LNCAP (cell line): ENCODE data around the gene GPR37L1.

Source experiments
- TF ChIP-seq, protein P1 (sequence below): fragments of 450-650 bp; IDR thresholded peaks from 2 replicates; pipeline ENCODE4 v1.5.1; 2017; ENCODE audit warnings: mild to moderate bottlenecking

GPR37L1 gene

DNA sequence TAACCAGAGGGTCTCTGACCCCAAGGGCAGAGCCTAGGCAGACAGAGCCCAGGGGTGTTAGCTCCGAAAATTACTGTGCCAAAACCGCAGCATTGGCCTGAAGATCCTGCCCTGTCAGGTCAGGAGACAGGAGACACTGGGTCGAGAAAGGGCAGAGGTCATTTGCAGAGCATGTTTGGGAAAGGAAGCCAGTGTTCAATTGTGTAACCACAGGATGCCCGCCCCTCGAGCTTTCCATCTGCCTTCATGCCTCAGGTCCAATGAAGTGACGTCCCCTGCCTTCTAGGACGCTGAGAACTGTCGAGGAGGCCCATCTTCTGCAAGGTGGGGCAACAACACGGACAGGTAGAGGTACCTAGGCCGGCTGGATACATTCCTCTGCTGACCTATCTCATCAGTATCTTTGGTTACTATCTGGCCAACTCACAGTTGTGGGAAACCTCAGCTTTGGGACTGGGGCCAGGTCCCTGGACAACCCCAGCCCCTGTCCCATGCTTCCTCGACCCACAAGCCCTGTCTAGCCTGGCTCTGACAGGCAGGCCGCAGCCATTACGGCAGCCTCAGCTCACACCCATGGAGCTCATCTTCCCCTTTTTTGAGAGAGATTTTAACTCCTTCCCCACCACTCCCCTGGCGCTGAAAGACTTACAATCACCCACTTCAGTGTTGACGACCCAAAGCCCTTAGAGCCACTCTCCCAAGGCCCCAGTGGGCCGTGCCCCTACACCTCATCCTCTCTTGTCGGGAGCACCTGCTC is 20.5 kb downstream of the GPR37L1 start:
- TF ChIP-seq, protein P1, sequence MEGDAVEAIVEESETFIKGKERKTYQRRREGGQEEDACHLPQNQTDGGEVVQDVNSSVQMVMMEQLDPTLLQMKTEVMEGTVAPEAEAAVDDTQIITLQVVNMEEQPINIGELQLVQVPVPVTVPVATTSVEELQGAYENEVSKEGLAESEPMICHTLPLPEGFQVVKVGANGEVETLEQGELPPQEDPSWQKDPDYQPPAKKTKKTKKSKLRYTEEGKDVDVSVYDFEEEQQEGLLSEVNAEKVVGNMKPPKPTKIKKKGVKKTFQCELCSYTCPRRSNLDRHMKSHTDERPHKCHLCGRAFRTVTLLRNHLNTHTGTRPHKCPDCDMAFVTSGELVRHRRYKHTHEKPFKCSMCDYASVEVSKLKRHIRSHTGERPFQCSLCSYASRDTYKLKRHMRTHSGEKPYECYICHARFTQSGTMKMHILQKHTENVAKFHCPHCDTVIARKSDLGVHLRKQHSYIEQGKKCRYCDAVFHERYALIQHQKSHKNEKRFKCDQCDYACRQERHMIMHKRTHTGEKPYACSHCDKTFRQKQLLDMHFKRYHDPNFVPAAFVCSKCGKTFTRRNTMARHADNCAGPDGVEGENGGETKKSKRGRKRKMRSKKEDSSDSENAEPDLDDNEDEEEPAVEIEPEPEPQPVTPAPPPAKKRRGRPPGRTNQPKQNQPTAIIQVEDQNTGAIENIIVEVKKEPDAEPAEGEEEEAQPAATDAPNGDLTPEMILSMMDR = no peak

DNA sequence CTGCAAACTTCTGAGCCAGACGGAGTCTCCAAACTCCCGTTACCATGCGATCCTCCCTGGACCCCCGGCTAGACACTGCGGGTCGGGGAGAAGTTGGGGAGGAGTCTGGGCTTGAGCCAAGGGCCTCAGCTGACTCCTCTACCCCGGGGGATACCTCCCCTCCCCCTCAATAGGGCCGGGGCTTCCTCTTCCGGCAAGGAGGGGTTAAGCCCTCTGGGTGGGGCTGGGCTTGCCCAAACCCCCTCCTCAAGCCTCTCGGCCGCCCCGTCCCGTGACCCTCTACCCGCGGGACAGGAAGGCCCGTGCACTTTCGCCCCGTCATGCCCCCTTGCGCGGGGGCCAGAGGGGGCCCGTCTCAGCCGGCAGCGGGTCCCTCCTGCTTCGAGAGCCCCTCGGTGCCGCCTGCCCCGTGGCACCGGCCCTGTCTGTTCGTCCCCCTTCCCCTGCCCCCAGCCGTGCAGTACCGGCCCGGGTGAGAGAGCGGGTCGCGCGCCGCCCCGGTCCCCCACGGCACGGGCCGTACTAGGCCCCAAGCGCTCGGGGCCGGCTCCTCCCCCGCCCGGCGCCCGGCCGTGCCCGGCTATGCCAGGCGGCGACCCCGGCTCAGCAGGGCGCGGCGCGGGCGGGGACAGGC is 21.2 kb downstream of the GPR37L1 start:
- TF ChIP-seq, protein P1 = no peak

DNA sequence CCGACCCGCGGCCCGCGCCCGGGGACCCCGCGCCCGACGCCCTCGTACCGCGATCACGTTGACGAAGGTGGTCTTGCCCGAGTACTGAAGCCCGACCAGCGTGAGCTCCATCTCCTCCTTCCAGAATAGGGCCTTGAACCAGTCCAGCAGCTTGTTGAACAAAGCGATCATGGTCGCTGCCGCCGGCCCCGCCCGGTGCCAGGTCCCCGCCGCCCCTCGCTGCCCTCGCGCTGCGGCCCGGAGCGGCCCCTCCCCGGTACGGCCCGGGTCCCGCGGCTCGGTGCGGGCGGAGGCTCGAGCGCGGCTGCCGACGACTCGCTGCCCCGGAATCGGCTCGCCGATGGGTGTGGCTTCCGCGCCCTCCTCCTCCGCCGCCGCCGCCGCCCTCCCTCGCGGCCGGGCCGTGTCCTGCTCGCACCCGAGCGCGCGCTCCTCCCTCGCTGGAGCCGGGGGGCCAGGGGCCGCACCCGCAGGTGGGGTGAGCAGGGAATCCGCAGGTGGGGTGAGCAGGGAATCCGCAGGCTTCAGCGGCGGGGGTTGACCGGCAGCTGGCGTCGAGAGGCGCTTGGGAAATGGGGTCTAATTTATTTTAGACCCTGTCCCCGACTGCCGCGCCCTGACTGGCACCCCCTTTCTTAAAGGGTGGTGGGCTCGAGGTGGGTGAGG is 21.8 kb downstream of the GPR37L1 start, which contains the start of gene ARL8A:
ARL8A (minus strand) TSS at position 336 of the 666 bp plus-strand sequence; CDS start at position 171, 165 bp downstream.
- TF ChIP-seq, protein P1 = no peak

DNA sequence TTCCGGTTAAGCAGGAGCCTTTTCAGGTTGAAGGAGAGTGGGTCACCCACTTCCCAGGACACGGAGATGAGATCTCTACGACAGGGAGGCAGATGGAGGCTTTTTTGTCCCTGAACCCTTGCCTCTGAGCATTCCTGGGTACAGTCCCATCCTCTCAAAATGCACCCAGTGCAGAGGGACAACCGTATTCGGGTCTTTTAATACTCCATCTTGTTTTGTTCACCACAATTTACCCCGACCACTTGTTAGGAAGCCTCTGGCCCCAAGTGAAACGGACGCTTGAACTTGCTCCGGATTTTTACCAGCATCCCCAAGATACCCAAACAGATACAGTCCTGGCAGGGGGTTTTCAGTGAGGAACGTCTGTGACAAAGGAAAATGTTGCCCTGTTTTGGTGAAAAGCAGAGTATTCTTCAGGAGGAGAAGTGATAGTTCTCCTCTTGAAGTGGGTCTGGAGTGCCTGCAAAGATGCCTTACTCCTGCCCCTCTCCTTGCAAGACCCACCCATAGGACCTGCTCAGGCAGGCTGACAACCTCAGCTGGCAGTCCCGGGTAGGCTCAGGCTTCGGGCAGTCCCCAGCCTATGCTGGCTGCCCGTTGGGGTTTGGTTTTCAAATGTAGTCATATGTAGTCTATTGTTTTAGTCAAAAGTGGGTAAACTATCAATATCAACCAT is 22.5 kb downstream of the GPR37L1 start:
- TF ChIP-seq, protein P1 = no peak

DNA sequence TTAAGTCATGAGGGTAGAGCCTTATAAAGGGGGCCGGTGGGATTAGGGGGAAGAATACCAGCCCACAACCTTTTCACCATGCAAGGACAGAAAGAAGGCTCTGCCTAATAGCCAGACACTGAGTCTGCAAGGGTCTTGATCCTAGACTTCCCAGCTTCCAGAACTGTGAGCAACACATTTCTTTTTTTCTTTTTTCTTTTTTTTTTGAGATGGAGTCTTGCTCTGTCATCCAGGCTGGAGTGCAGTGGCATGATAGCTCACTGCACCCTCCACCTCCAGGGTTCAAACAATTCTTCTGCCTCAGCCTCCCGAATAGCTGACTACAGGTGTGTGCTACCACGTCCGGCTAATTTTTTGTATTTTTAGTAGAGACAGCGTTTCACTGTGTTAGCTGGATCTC is 23.6 kb downstream of the GPR37L1 start:
- TF ChIP-seq, protein P1 = no peak

DNA sequence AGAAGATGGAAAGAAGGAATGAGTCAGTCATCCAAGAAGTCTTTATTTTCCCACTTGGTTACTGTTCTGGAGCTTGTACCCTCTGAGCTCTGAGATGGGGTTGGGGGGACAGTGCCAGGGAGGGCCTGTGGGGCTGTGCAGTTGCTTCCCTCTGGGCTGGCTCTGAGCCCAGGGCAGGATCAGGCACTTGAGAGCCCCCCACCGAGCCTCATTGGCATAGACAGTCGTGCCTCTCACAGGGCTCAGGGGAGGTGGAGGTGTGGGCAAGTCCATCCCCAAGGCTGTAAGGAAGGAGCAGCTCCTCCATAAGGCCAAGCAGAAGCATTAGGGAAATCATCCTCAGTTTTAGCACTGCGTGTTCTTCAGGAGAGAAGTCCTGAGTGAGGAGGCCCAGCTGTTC is 24.3 kb downstream of the GPR37L1 start:
- TF ChIP-seq, protein P1 = no peak

DNA sequence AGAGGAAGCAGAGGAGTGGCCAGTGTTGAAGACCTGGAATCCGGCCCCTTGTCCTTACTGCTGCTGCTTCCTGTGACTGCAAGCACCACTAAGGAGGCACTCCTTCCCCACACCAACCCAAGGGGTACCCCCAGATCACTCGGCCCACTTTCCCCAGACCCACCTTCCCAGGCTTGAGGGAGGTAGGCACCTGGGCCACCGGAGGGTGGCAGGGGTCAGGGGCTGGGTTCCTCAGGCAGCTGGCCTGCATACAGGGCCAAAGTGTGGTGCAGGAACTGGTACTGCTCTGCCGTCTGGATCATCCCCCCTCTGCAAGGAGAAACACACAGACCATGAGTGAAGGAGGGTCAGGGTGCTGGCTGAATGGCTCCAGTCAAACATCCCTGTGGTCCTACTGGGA is 25.7 kb downstream of the GPR37L1 start:
- TF ChIP-seq, protein P1 = no peak
